ENCODE data around the gene TMEM204.

- no peak for TF ChIP-seq CTCF (IDR thresholded peaks at IDR 0.05)
- TF ChIP-seq POLR2A (IDR thresholded peaks at IDR 0.05) = no peak
- TF ChIP-seq EP300 (IDR thresholded peaks at IDR 0.05) = no peak
Measured at GRCh38 chr16:1533443-1533951, at the start of gene TMEM204.

All from ovary (tissue), 3 donors.